NCI-H2107 (cell line): ENCODE results near the gene GCG.

Source experiments
- DNase-seq: peaks from one replicate; lab custom pipeline; 2025; lab: John Stamatoyannopoulos, UW

Gene GCG

DNA sequence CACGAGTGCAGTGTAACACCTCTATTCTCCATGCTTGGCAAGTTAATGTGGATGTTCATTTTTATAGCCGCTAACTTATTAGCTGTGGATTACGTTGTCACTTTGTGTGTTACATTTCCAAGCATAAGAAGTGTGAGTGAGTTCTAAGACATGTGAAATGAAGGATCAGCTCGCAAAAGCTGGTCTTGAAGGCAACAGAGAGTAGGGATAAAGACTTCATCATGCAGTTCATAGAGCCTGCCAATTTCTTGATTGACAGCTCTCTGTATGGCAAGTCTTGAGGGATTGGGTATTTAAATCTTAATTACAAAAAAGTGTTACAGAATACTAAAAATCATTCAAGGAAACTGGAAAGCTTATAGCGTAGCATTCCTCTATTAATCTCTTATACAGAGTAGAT is 52.2 kb downstream of the GCG start:
- DNase-seq, result no peak
